ENCODE data around the gene SLC12A8. TPM values are rescaled to one million over a fixed set of nuclear protein-coding genes. Genes with fewer than 3 reads are reported as not detected.

Gene SLC12A8
- total and polyA plus RNA-seq, 2 experiments from 2014 or later: 6.9 to 15.9 TPM

DNA sequence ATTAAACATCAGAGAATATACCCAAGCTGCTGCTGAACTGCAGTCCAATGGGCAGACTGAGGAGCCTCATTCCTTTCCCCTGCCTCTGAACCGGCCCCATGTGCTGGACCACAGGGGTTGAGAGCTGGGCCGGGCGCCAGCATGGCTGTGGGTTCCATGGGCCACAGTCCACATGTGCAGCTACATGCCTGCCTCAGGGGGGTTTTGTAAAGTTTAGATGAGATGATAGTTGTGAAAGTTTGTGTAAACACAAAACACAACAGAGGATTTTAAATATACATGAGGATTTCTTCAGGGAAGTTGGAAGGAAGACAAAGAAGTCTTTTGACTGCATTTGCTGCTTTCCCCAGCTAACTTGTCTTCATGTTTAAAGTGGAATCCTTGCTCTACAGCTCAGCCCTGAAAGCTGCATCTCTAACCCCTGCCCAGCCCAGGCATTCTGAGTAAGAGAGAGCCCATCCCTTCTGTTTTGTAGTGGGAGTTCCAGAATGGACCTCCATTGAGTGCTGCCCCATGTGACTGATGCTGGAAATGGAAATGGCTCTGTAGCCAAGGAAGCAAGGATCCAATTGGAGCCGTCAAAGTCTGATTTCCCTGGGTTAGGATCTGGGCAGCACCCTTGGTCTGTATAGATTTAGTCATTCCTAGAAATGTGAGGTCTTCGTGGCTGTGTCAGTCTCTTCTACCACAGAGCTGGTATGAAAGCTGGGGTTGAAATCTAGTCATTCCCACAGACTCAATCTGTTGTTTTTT, 17.5 kb downstream of the SLC12A8 start:
- no peaks in the 10 kb centered on the region for H3K27me3 ChIP-seq (ENCODE audit: insufficient read depth)
- no peak overlapping the region for H3K4me3 Mint-ChIP-seq
- H3K4me1 ChIP-seq (ENCODE audit: insufficient read depth): peaks cover 11% of the 10 kb centered on the region
- no peak overlapping the region for H3K4me3 ChIP-seq
- H3K4me1 Mint-ChIP-seq: peaks cover 36% of the 10 kb centered on the region
- H3K9me2 ChIP-seq (ENCODE audit: insufficient read depth): no peaks in the 10 kb centered on the region
- peaks cover 4% of the 10 kb centered on the region for H3K36me3 Mint-ChIP-seq (ENCODE audit: low read depth)
- no peak overlapping the region for H3K27ac ChIP-seq (ENCODE audit: low read depth)
- H2AFZ ChIP-seq: no peak overlapping the region
- H3K9me3 Mint-ChIP-seq: no peaks in the 10 kb centered on the region
- H3K4me2 ChIP-seq: no peak overlapping the region
- peak; percentile 13; the same call in 1 of the 3 replicates for ATAC-seq
- H3K27ac Mint-ChIP-seq: no peak overlapping the region
- H3K36me3 ChIP-seq (ENCODE audit: insufficient read depth): no peaks in the 10 kb centered on the region; the same call in 1 of the 2 replicates
- H3F3A ChIP-seq (replicated peaks; ENCODE audit: low read depth): no peaks in the 10 kb centered on the region; the same call in 1 of the 2 replicates
- H3K79me2 ChIP-seq (replicated peaks; ENCODE audit: insufficient read depth): no peaks in the 10 kb centered on the region
- peaks cover 8% of the 10 kb centered on the region for H3K27me3 Mint-ChIP-seq (ENCODE audit: insufficient read depth, low read depth, poor library complexity)
- DNase-seq (ENCODE audit: low spot score): no peak
- H4K20me1 ChIP-seq (replicated peaks; ENCODE audit: insufficient read depth): no peaks in the 10 kb centered on the region
- TF ChIP-seq, protein P1, sequence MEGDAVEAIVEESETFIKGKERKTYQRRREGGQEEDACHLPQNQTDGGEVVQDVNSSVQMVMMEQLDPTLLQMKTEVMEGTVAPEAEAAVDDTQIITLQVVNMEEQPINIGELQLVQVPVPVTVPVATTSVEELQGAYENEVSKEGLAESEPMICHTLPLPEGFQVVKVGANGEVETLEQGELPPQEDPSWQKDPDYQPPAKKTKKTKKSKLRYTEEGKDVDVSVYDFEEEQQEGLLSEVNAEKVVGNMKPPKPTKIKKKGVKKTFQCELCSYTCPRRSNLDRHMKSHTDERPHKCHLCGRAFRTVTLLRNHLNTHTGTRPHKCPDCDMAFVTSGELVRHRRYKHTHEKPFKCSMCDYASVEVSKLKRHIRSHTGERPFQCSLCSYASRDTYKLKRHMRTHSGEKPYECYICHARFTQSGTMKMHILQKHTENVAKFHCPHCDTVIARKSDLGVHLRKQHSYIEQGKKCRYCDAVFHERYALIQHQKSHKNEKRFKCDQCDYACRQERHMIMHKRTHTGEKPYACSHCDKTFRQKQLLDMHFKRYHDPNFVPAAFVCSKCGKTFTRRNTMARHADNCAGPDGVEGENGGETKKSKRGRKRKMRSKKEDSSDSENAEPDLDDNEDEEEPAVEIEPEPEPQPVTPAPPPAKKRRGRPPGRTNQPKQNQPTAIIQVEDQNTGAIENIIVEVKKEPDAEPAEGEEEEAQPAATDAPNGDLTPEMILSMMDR (conservative IDR thresholded peaks at IDR 0.05; ENCODE audit: low read depth in 2 of 2): 0 out of 4 replicates have a peak, but pooled peaks of 1 of the 2 experiments have one; percentile 2
- no peak for TF ChIP-seq ZNF114 (CRISPR knock-in tag; IDR thresholded peaks at IDR 0.05)

GRCh38 chr3:125194061-125194848, 18.3 kb downstream of the SLC12A8 start:
- Histone ChIP-seq H3K27ac (ENCODE audit: low read depth) (no peak overlapping the region), H3K9me2 (ENCODE audit: insufficient read depth) (no peaks in the 10 kb centered on the region), H3K4me3 (no peak overlapping the region), H3K27me3 (ENCODE audit: insufficient read depth) (no peaks in the 10 kb centered on the region), H4K20me1 (replicated peaks; ENCODE audit: insufficient read depth) (no peaks in the 10 kb centered on the region), H3K79me2 (replicated peaks; ENCODE audit: insufficient read depth) (no peaks in the 10 kb centered on the region), H3K36me3 (ENCODE audit: insufficient read depth) (no peaks in the 10 kb centered on the region; the same call in 1 of the 2 replicates), H2AFZ (no peak overlapping the region), H3F3A (replicated peaks; ENCODE audit: low read depth) (no peaks in the 10 kb centered on the region; the same call in 1 of the 2 replicates), H3K4me2 (no peak overlapping the region; the same call in 1 of the 2 replicates), H3K4me1 (ENCODE audit: insufficient read depth) (peaks cover 11% of the 10 kb centered on the region)
- ATAC-seq (no peak), DNase-seq (ENCODE audit: low spot score) (no peak)
- peaks cover 11% of the 10 kb centered on the region for H3K36me3 Mint-ChIP-seq (ENCODE audit: low read depth)
- no peak overlapping the region for H3K4me3 Mint-ChIP-seq
- H3K27me3 Mint-ChIP-seq (ENCODE audit: insufficient read depth, low read depth, poor library complexity): peaks cover 6% of the 10 kb centered on the region
- H3K27ac Mint-ChIP-seq: no peak overlapping the region
- H3K4me1 Mint-ChIP-seq: peaks cover 36% of the 10 kb centered on the region
- H3K9me3 Mint-ChIP-seq: peaks cover 2% of the 10 kb centered on the region; the same call in 1 of the 3 replicates
- TF ChIP-seq EZH2phosphoT487 (IDR thresholded peaks at IDR 0.05; ENCODE audit: unreplicated experiment) (no peak), EZH2 (IDR thresholded peaks at IDR 0.05; ENCODE audit: low read depth, unreplicated experiment) (no peak), STAT1 (IDR thresholded peaks at IDR 0.05; ENCODE audit: unreplicated experiment) (no peak), ZNF114 (CRISPR knock-in tag; IDR thresholded peaks at IDR 0.05) (no peak), NANOG (IDR thresholded peaks at IDR 0.05; ENCODE audit: borderline replicate concordance) (no peak), CREB1 (CRISPR knock-in tag; IDR thresholded peaks at IDR 0.05; ENCODE audit: low read depth) (no peak)
- TF ChIP-seq, protein P2, sequence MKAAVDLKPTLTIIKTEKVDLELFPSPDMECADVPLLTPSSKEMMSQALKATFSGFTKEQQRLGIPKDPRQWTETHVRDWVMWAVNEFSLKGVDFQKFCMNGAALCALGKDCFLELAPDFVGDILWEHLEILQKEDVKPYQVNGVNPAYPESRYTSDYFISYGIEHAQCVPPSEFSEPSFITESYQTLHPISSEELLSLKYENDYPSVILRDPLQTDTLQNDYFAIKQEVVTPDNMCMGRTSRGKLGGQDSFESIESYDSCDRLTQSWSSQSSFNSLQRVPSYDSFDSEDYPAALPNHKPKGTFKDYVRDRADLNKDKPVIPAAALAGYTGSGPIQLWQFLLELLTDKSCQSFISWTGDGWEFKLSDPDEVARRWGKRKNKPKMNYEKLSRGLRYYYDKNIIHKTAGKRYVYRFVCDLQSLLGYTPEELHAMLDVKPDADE (IDR thresholded peaks at IDR 0.05): no peak
- TF ChIP-seq, protein P1 (conservative IDR thresholded peaks at IDR 0.05; ENCODE audit: low read depth in 2 of 2): no peak
